Left forelimb (tissue), 1 donor: ENCODE results near the gene ZNF581.

Experiments
- DNase-seq: peaks from one replicate; pipeline ENCODE4 v3.0.0-alpha.2; 2018; ENCODE audit warnings: low spot score

ZNF581 gene

DNA sequence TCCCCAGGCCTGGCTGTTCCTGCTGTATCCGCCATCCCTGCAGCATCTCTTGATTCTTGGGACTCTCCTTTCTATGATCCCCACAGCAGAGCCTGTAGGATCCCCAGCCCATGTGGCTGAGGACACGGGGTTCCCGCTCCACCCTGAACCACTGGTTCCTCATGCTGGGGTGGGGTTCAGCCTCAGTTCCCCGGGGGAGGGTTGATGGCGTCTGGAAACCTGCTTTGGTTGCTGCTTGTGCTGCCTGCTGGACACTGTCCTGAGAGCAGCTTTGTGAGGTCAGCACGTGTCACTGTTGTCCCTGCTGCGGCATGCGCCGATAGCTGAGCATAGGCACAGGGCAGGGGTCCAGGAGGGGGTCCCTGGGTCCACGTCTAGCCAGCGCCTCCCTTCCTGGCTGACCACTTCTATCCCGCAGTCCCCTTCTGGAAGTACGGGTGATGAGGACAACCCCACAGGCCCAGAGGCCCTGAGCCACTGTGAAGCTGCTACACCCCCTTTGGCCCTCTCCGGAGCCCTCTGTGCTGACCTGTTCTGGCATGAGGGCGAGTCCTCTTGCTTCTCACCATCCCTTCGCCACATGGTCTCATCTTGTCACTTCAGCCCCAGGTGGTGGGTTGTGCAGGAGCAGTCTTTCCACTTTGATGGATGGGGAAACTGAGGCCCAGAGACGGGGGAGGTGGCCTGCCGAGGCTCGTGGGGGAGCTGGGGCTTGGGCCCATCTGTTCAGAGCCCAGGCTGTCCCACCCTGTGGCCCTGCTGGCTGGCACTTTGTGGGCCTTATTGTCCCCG lies 37.1 kb downstream of the ZNF581 start:
- DNase-seq: no peak

DNA sequence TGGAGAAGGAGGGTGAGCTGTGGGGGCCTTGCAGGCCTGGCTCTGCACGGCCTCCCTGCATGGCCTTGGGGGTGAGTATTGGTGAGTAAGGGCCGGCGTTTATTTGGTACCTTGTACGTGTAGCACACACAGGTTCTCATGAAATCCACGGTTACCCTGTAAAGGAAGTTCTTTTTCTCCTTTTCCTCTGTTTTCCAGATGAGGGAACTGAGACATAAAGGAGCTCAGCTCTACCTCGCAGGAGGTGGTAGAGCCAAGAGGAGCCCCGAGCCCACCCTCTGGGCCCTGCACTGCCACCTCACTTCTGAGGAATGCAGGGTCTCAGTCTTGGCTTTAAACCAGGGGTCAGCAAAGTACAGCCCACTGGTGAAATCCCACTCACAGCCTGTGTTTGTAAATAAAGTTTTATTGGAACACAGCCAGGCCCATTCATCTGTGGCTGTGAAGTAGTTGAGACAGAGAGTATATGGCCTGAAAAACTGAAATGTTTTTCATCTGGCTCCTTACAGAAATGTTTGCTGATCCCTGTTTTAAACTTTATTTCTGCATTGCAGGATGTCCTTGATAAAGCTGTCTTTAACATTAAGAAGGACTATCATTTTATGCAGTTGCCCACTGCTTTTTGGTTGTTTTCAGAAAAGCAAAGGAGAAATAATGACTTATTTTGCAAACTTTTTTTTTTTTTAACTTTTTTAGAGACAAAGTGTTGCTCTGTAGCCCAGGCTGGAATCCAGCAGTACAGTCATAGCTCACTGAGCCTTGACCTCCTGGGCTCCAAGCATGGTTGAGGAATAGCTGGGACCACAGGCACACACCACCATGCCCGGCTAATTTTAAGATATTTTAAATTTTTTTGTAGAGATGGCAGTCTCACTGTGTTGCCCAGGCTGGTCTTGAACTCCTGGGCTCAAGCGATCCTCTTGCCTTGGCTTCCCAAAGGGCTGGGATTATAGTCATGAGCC lies 38.0 kb downstream of the ZNF581 start:
- no peak for DNase-seq

DNA sequence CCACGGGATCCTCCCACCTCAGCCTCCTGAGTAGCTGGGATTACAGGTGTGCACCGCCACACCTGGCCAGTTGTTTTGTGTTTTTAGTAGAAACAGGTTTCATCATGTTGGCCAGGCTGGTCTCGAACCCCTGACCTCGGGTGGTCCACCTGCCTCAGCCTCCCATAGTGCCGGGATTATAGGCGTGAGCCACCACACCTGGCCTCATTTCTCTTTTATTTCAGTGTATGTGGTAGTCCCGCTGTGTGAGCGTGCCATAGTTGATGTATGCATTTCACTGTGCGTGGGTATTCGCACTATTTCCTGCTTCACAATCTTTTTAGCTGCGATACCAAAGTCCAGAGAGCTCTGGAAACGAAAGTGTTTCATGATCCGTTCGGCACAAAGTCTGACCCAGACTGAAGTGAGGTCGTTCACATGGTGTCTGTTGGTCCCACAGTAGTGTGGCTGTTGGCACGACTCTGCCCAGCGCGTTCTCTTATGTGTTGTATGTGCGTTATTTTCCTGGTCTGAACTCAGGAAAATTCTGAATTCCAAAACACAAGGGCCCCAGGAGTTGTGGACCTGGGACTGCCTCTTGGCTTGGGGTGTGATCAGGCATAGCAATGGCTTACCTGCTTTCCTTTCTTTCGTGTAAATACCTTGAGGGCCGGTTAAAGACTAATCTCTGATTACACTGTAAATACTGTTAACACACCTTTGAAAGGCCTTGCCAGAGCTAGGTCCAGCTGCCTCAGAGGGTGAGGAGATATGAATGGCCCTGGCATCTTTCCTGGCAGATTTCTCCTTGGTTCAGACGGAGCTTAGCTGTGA lies 40.2 kb downstream of the ZNF581 start:
- DNase-seq: no peak

DNA sequence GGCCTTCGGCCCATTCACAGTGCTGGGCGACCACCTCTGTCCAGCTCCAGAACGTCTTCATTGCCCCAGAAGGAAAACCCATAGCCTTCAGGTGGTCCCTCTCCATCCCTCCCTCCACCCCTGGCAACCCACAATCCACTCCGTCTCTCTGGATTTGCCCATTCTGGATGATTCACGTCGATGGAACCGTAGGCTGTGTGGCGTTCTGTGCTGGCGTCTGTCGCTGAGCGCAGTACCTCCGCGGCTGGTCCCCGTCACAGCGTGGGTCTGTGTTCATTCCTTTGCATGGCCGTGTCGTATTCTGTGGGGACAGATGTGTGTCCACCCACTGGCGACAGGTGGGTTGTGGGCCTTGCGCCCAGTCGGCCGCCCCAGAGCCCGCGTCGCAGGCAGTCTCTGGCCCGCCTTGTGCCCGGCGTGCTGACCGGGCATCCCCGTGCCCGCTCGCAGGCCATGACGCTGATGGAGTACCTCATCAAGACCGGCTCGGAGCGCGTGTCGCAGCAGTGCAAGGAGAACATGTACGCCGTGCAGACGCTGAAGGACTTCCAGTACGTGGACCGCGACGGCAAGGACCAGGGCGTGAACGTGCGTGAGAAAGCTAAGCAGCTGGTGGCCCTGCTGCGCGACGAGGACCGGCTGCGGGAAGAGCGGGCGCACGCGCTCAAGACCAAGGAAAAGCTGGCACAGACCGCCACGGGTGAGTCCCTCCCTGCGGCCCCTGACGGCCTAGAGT lies 41.7 kb downstream of the ZNF581 start:
- DNase-seq: no peak

DNA sequence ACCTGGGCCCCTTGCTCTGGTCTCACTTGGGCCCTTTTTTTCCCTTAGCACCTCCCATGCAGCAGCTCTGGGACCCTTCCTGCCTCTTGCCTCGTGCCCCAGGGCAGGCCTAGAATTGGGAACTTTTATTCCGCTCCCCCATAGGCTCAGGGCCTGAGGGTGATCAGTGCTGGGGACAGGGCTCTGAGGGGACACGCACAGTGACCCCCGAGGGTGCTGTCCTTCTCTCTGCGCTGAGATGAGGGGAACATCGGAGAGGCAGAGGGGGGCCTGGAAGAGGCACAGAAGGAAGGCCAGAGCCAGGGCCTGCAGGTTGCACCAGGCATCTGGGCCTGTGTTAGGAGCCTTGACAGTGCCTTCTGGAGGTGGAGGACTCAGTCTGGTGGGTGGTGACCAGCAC lies 42.3 kb downstream of the ZNF581 start:
- no peak for DNase-seq

DNA sequence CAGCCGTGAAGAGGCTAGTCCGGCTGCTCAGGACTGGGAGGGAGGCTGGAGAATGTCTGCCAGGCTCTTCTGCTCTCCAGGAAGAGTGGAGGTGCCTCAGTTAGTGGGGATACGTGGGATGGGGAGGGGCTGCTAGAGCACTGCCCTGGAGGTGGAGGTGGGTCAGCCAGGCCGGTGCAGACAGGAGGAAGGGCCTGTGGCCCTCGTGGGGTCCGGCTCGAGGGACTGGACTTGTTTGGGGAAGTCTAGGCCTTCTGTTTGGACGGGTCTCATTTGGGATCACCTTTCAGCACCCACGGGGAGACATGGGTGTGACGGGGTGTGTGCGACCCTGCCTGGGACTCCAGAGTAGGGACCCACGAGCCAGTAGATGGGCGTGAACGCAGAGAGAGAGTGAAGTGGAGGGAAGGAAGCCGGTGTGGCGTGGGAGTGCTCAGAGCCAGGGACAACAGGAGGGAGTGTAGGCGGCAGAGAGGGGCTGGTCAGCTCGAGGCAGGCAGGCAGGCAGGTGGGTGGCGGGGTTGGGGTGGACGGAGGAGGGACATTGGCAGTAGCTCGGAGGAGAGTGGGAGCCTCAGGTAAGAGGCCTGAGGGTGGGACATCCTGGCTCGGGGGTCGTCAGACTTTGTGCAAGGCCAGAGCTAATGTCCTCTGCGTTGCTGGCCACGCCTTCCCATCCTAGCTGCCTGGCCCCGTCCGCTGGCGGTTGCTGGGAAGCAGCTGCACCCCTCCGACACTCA lies 43.0 kb downstream of the ZNF581 start:
- no peak for DNase-seq

DNA sequence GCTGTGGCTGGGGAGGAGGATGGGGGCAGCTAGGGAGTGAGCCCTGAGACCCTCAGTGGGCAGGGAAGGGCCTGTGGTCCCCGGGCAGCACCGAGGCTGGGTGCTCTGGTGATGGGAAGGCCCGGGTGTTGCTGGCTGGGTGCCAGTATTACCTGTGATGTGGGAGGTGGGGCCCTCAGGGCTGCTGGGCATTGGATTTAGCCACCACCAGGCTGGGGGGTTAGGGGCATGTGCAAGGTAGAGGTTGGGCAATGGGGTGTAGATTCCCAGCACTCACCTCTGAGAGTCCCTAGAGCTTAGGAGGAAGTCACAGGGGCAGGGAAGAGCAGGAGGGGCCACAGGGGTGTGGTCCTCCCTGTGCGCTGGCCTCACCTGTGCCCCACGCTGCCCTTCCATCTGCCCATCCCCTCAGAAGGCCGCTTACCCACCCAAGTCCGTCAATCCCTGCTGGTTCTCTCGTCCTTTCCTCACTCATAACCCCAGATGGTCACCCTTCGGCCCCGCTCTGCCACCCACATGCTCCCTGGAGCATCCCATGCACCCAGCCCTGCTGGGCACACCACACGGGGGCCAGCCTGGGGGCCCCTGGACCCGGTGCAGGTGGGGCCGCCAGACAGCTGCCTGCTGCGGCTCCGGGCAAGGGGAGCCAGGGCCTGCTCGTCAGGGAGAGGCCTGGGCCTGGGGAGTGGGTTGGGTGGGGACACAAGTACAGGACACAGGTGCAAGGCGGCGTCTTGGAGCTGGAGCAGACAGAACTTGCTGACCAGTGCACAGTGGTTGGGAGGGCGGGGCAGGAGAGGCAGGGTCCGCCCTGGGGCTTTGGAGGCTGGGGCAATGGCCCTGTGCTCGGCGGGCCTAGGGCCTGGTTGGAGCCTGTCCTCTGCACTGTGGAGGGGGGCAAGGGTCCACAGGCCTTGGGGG lies 44.1 kb downstream of the ZNF581 start:
- DNase-seq: no peak

DNA sequence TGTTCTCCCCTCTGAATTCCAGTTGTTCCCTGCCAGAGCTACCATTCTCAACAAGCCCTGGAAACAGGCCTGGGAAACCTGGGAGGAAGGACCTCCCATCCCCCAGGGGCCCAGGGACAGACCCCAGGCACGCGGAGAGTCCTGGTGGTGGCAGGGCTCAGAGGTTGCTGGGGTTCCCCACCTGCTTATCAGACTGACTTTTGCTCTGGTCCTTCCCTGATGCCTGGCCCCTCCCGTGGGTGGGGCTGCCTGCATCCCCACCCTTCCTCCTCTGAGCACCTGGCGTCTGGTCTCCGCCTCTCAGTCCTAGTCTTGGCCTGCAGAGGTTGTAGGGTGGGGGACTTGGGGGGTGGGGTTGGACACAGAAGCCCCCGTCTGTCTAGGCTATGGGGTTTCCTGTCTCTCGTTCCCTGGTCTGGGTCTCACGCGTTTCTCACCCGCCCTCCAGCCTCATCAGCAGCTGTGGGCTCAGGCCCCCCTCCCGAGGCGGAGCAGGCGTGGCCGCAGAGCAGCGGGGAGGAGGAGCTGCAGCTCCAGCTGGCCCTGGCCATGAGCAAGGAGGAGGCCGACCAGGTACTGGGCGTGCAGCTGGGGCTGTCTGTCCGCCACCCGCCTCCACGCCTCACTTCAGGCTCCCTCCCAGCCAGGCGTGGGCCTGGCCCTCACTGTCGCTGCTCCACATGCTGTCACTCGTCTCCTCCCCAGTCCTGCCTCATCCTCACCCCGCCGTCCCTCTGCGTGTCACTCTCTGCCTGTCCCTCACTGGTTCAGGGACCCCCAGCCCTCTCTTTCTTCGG lies 45.2 kb downstream of the ZNF581 start:
- no peak for DNase-seq

DNA sequence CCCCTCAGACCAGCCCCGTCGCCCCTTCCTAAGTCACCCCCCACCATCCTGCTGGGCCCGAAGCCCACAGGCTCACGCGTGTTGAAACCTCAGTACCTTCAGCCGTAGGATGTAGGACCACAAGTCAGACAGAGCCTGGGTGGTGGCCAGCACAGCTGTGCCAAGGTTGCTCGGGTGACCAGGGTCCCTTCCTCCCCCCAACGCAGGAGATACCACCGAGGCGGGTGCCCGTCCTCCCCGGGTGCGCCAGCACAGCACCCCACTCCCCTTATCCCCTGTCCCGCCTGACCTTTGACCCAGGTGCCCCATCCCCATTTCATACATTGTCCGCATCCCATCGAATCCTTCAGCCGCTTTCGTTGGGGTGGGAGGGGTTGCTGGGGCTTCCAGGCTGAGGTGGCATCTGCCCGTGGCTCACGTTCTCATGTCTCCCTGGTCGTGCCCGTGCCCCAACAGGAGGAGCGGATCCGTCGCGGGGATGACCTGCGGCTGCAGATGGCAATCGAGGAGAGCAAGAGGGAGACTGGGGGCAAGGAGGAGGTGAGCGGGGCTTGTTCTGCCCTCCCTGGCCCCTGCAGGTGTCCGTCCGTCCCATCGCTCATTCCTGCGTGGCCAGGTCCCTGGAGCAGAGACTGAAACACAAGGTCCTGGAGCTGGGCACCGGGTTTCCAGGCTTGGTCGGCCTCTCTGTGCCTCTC lies 46.1 kb downstream of the ZNF581 start:
- DNase-seq: no peak

DNA sequence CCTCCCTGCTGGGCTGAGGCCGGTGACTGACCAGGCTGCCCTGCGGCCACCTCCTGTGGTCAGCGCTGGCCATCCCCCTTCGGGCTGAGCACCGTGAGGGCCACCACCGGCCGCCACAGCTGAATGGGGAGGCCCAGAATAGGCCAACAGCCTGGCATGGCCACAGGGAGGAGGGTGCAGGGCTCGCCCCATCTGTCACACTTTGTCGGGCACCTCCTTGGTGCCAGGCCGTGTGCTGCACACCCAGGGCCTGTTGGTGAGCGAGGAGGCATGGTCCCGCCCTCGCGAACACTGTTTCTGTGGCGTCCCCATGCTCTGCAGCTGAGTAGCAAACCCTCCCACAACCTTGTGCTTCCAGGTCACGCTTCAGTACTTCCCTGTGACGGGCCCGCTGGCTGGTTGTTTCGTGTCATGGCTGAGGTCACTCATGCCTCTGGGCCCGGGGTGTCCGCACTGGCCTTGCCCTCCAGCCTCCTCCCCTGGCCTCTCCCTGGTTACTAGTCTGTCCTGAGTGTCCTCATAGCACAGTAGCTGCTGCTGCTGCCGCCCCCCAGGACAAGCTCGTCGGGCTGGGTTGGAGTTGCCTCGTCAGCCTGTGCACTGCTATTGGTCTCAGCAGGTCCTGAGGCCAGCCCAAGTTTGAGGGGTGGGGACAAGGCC lies 46.8 kb downstream of the ZNF581 start:
- DNase-seq: no peak

DNA sequence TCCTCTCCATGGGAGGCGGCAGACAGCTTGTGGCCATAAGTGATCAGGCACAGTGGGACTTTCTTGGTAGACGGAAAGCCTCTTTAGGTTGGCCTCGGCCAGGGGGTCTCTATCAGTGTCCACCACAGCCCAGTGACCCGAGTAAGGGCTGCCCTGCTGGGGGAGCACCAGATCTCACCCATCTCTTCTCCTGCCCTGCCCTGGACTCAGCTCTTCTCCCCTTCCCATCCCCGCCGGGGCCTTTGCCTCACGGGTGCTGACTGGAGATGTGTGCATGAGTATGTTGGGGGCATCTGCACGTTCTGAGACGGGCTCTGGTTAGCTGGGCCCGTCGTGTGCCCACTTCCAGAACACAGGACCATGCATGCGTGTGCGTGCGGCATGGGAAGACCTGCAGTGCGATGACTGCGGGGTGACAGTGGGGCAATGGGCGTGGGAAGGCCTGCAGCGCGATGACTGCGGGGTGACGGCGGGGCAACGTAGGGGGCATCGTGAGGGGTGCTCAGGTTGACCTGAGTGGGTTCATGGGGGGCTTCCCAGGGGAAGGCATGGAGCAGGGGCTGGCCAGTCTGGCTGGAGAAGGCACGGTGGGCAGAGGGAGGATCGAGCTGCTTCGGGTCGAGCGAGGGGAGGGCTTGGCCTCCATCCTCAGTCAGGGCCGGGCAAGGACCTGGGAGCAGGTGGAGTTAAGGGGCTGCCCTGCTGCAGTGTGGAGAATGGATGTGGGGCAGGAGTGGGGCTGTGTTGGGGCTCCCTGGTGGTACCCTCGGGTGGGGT lies 47.5 kb downstream of the ZNF581 start:
- no peak for DNase-seq

DNA sequence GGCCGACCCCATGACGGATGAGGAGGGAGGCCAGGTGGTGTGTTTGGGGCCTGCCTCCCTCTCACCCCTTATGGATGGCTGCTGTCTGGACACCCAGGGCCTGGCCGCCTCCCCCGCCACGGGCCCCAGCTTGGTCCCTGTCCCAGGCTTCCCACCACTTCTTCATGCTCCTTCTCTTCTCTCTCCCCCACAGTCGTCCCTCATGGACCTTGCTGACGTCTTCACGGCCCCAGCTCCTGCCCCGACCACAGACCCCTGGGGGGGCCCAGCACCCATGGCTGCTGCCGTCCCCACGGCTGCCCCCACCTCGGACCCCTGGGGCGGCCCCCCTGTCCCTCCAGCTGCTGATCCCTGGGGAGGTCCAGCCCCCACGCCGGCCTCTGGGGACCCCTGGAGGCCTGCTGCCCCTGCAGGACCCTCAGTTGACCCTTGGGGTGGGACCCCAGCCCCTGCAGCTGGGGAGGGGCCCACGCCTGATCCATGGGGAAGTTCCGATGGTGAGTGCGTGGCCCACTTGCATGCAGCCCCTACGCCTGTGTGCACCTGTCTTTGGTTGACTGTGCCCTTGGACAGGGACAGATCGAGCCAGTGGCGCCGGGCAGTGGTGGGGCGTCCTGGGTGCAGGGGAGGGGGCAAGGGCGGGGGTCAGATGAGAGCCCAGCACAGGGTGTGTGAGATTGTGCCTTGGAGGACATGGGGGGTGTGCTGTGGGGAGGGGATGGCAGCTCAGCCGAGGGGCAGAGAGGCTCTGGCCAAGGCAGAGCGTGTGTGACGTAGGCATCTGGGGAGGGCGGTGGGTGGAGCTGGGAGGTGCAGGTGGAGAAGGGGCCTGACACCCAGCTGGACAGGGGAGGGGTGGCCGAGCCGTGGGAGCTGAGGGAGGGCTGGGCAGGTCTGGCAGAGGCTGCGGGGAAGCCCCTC lies 48.4 kb downstream of the ZNF581 start:
- DNase-seq: no peak

DNA sequence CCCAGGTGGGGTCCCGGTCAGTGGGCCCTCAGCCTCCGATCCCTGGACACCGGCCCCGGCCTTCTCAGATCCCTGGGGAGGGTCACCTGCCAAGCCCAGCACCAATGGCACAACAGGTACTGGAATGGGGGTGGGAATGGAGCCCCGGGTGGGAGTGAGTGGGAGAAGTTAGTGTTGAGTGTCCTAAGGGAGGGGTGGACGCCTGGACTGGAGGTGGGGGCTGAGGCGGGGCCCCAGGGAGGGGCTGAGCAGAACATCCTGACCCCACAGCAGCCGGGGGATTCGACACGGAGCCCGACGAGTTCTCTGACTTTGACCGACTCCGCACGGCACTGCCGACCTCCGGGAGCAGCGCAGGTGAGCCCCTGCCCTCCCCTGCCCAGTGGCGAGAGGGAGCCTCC lies 49.2 kb downstream of the ZNF581 start:
- DNase-seq: no peak

DNA sequence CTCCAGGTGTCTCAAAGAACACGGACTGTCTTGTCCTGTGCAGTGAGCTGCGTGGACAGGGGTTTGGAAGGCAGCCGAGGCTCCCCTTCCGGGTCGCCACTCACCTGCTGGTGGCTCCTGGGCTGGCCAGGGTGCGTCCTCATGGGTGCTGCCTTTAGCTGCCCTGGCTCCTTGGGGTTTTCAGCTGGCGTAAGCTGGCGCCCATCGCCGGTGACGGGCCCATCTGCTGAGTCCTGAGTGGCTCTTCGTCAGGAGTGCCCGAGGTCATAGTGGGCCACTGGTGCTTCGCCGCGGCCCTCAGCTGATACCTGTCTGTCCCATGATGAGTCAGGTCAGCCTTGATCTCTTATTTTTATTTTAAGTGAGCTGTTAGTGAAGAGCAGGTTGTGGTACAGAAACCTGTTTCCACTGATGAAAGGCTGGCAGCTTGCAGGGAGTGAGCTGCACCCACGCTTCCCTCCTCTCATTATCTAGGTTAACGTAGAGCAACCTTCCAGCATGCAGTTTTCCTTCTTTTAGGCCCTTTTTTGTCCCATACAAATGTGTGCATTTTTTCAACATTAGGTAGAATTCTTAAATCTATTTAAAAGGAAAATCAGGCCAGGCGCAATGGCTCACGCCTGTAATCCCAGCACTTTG lies 50.0 kb downstream of the ZNF581 start:
- DNase-seq: no peak

DNA sequence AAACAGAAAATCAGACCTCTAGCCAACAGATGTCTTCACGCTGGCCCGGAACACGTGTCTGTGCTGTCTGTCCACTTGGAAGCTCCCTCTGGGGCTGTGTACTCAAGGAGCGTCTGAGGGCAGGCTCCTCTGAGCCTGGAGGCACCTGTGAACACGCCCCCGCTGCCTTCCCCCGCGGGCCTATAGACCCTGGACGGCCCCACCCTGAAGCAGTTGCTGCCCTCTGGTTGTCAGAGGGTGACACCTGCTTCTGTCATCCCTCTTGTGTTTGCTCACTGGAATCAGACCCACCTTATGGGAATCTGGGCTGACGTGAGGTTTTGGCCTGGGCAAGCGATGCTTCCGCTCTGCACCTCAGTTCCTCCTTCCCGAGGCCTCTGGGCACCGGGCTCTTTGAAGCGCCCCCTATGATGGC lies 50.8 kb downstream of the ZNF581 start:
- DNase-seq: no peak
